HepG2 (cell line): ENCODE data around the gene EDEM3. TPM values are rescaled to one million over a fixed set of nuclear protein-coding genes. Genes with fewer than 3 reads are reported as not detected.

ENCODE experiments used
- ATAC-seq: fragments of 200-7000 bp; cut with Tn5 transposase; 3 replicates; pipeline ENCODE4 v1.9.1; 2020; ENCODE audit warnings: mild to moderate bottlenecking, moderate library complexity
- BruUV-seq: library from RNA; stranded (reverse); fragments of 400-500 nt; replicated peaks from 2 replicates; lab custom pipeline; 2021; lab: Mats Ljungman, UMichigan
- CTCF ChIA-PET: fragments of 300-600 bp; formaldehyde crosslinking; extraction: SDS; loops from one replicate; lab custom pipeline; 2021; ENCODE audit warnings: low total read pairs, inconsistent platforms, low intra/inter-chr PET ratio; lab: Yijun Ruan, JAX
- POLR2A ChIA-PET: fragments of 350-600 bp; sonication (Branson Sonifier 250); formaldehyde crosslinking; loops from one replicate; lab custom pipeline; 2020; ENCODE audit warnings: antibody characterized with exemption, inconsistent platforms; lab: Yijun Ruan, JAX
- DNase-seq: peaks from one replicate; pipeline ENCODE4 v3.0.0-alpha.2; 2015; ENCODE audit warnings: low spot score
- FAIRE-seq: peaks from 3 replicates; lab custom pipeline; 2011; peaks lifted over from hg19 to GRCh38; lab: Jason Lieb, UNC
- H2AFZ ChIP-seq: one replicate; pipeline ENCODE4 v1.6.1; 2011; ENCODE audit warnings: low read length, inconsistent platforms
- H3K27ac ChIP-seq: fragments of 300-600 bp; 3 replicates; pipeline ENCODE4 v1.8.0; 2011; ENCODE audit warnings: mixed run types, mild to moderate bottlenecking, mixed read lengths, low read length, inconsistent platforms; ENCODE audit not compliant: insufficient read depth; ENCODE audit errors: extremely low read length
- H3K27me3 ChIP-seq, 2 experiments: fragments of 200-600 bp in 1 of 2; 2 replicates in 1 of 2; 3 replicates in 1 of 2; pipeline versions ENCODE4 v1.6.0 to v1.8.0; 2011; ENCODE audit warnings: low read length in 2 of 2, mild to moderate bottlenecking in 2 of 2, moderate library complexity in 2 of 2, inconsistent platforms in 1 of 2; ENCODE audit not compliant: insufficient read depth in 2 of 2, control insufficient read depth in 1 of 2
- H3K36me3 ChIP-seq, 2 experiments: fragments of 200-600 bp in 1 of 2; replicated peaks in 1 of 2; 2 replicates in 1 of 2; 3 replicates in 1 of 2; pipeline versions ENCODE4 v1.5.1 to v1.8.0; 2011; ENCODE audit warnings: low read length in 2 of 2, inconsistent platforms in 1 of 2; ENCODE audit not compliant: insufficient read depth in 2 of 2, control insufficient read depth in 1 of 2
- H3K4me1 ChIP-seq: 2 replicates; pipeline ENCODE4 v1.5.1; 2012; ENCODE audit warnings: low read length, inconsistent platforms; ENCODE audit not compliant: insufficient read depth
- H3K4me2 ChIP-seq: 2 replicates; pipeline ENCODE4 v1.6.0; 2011; ENCODE audit warnings: low read depth, low read length, inconsistent platforms
- H3K4me3 ChIP-seq, 3 experiments: fragments of 200-600 bp in 1 of 3; sonication (generic), shearing (Covaris generic) in 1 of 3; replicated peaks in 1 of 3; 2 replicates each; pipeline ENCODE4 v1.5.1; 2011 to 2016; ENCODE audit warnings: low read length in 3 of 3, inconsistent platforms in 2 of 3, low read depth in 2 of 3, mild to moderate bottlenecking in 2 of 3, control low read depth in 1 of 3, mixed read lengths in 1 of 3; ENCODE audit not compliant: insufficient read depth in 1 of 3
- H3K79me2 ChIP-seq: one replicate; pipeline ENCODE4 v1.6.1; 2011; ENCODE audit warnings: low read length, inconsistent platforms; ENCODE audit not compliant: insufficient read depth
- H3K9ac ChIP-seq: 2 replicates; pipeline ENCODE4 v1.6.0; 2011; ENCODE audit warnings: mild to moderate bottlenecking, low read depth, low read length, inconsistent platforms; ENCODE audit not compliant: insufficient read depth
- H3K9me3 ChIP-seq: 2 replicates; pipeline ENCODE4 v1.5.1; 2012; ENCODE audit warnings: mild to moderate bottlenecking, low read length
- H4K20me1 ChIP-seq: 2 replicates; pipeline ENCODE4 v1.6.0; 2011; ENCODE audit warnings: inconsistent platforms, mild to moderate bottlenecking, low read length, moderate library complexity; ENCODE audit not compliant: insufficient read depth
- CSRNP1 ChIP-seq: sonication (generic); formaldehyde crosslinking; IDR thresholded peaks from 2 replicates; pipeline ENCODE4 v1.8.1; 2023; ENCODE audit warnings: mild to moderate bottlenecking, missing genetic modification reagents
- KDM5B ChIP-seq: sonication (generic); formaldehyde crosslinking; IDR thresholded peaks from 2 replicates; pipeline ENCODE4 v1.4.0; 2020; ENCODE audit warnings: missing genetic modification reagents, mild to moderate bottlenecking, borderline replicate concordance
- POLR2AphosphoS2 ChIP-seq: IDR thresholded peaks from 2 replicates; pipeline ENCODE4 v1.6.1; 2011; ENCODE audit warnings: low read depth, low read length, improper control_type of control experiment
- TEF ChIP-seq: sonication (generic); formaldehyde crosslinking; IDR thresholded peaks from 2 replicates; pipeline ENCODE4 v1.5.0; 2020; ENCODE audit warnings: missing genetic modification reagents
- ZHX2 ChIP-seq, 2 experiments: sonication (generic) in 1 of 2; formaldehyde crosslinking in 1 of 2; IDR thresholded peaks; 2 replicates each; pipeline versions ENCODE4 v1.6.1 to v1.9.0; 2014 to 2022; ENCODE audit warnings: antibody characterized with exemption in 1 of 2, borderline replicate concordance in 1 of 2, inconsistent platforms in 1 of 2, low read depth in 1 of 2, missing genetic modification reagents in 1 of 2
- ZNF18 ChIP-seq: sonication (generic); formaldehyde crosslinking; IDR thresholded peaks from 2 replicates; pipeline ENCODE4 v1.8.0; 2022; ENCODE audit warnings: mild to moderate bottlenecking, missing genetic modification reagents; ENCODE audit not compliant: insufficient replicate concordance
- ZNF543 ChIP-seq: sonication (generic); formaldehyde crosslinking; IDR thresholded peaks from 2 replicates; pipeline ENCODE4 v1.4.0; 2020; ENCODE audit warnings: mild to moderate bottlenecking, missing genetic modification reagents
- ZNF800 ChIP-seq: sonication (generic); formaldehyde crosslinking; IDR thresholded peaks from 2 replicates; pipeline ENCODE4 v1.4.0; 2020; ENCODE audit warnings: missing genetic modification reagents
- WGBS: methylation state at CpG from one replicate; pipeline ENCODE4 v1.1.6; 2017; ENCODE audit warnings: low lambda C conversion rate; 5-methylcytosine and 5-hydroxymethylcytosine counted together
- in situ Hi-C: cut with HindIII; loops from 2 replicates; pipeline ENCODE4 v1.10.0; 2017; ENCODE audit warnings: low pct_unique_long_range_greater_than_20kb; ENCODE audit not compliant: extremely low pct_ligation_motif_present
- intact Hi-C: fragments of 100-400 bp; cut with micrococcal nuclease; formaldehyde crosslinking; loops from one replicate; pipeline ENCODE4 v1.10.0; 2022; ENCODE audit not compliant: unreplicated experiment
- polyA plus RNA-seq, 8 experiments: library from polyadenylated mRNA; depleted of rRNA in 3 of 8; stranded (reverse) in 7 of 8; unstranded in 1 of 8; fragments of >200 nt; fragmentation: Illumina TruSeq in 4 of 8; extraction: Trizol in 4 of 8; gene quantifications; 2 replicates each; pipeline versions ENCODE4 v1.2.1 to v1.2.3, GENCODE V29; 2011 to 2016; ENCODE audit warnings: low read depth in 4 of 8, missing spikeins in 1 of 8, mixed read lengths in 1 of 8; ENCODE audit not compliant: insufficient read depth in 1 of 8
- total RNA-seq, 5 experiments: library from RNA; depleted of rRNA; stranded (reverse); fragments of >200 nt; fragmentation: Illumina TruSeq; extraction: Trizol; gene quantifications; 2 replicates each; pipeline ENCODE4 v1.2.3, GENCODE V29; 2016; ENCODE audit warnings: low read depth in 1 of 5

Gene EDEM3
- total and polyA plus RNA-seq, 2 of the 13 experiments (the other 11 are each of a cell fraction or from before 2014, with no cell fraction given) = 13.1 to 18.2 TPM

GRCh38 chr1:184753608-184754475, 816 bp downstream of the EDEM3 start:
- H3K4me3 ChIP-seq = peak overlapping the region; percentile 75 to 87 (median 85)
- peak overlapping the region; percentile 83 for H3K27ac ChIP-seq
- H3K9ac ChIP-seq = peak overlapping the region; percentile 87
- intact Hi-C loops (loop anchor here (2.0 kb wide), 1 partner anchor 403 kb away; the partner anchor contains the start of genes SWT1 and TRMT1L), in situ Hi-C loops (no loop called here)
- DNase-seq (peak; percentile 16), ATAC-seq (peak; percentile 43), FAIRE-seq (peak; percentile 30)
- no peak overlapping the region for H2AFZ ChIP-seq
- no peaks in the 10 kb centered on the region for H3K9me3 ChIP-seq
- peak overlapping the region; percentile 88 for H3K4me2 ChIP-seq
- H3K4me1 ChIP-seq = peaks cover 36% of the 10 kb centered on the region
- CTCF ChIA-PET = no interaction called here
- 2% methylated on average over 16 of the region's 43 CpGs for WGBS
- H3K27me3 ChIP-seq = no peaks in the 10 kb centered on the region
- H3K36me3 ChIP-seq = no peaks in the 10 kb centered on the region
- peaks cover 11% of the 10 kb centered on the region for H3K79me2 ChIP-seq
- POLR2A ChIA-PET = interaction anchor here (0.7 to 1.7 kb wide), 4 partner anchors 38 to 703 kb away, joined by 3 to 5 read pairs (median 4); partner anchors contain the start of gene TSEN15
- TSS peak; percentile 64 for BruUV-seq
- no peaks in the 10 kb centered on the region for H4K20me1 ChIP-seq
- TF ChIP-seq ZHX2 (IDR thresholded peaks at IDR 0.05; ENCODE audit: low read depth) (0 out of 2 replicates have a peak, but pooled peaks have one; percentile 21), ZHX2 (CRISPR knock-in tag; IDR thresholded peaks at IDR 0.05; ENCODE audit: borderline replicate concordance) (no peak), ZNF543 (CRISPR knock-in tag) (peak; percentile 61), TEF (CRISPR knock-in tag) (no peak), ZNF18 (no peak), CSRNP1 (0 out of 2 replicates have a peak, but pooled peaks have one; percentile 27), KDM5B (CRISPR knock-in tag) (peak; percentile 62; the same call in 1 of the 2 replicates), POLR2AphosphoS2 (no peak), ZNF800 (CRISPR knock-in tag) (peak; percentile 66; the same call in 1 of the 2 replicates)
